Measurements from ENCODE around the gene BBC3. TPM values are rescaled to one million over a fixed set of nuclear protein-coding genes. Genes with fewer than 3 reads are reported as not detected.
"Not testable (repeated sequence)": the region's sequence is repeated elsewhere in the genome, so short reads cannot be mapped to it uniquely, and the experiment has no call there.

Gene BBC3, protein sequence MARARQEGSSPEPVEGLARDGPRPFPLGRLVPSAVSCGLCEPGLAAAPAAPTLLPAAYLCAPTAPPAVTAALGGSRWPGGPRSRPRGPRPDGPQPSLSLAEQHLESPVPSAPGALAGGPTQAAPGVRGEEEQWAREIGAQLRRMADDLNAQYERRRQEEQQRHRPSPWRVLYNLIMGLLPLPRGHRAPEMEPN
- total RNA-seq: 10 to 100 TPM in 1 of 7 donors, 1 to 10 TPM in 6; 5.4 to 13.2 (median 6.6) TPM
- 1 to 10 TPM in 1 of 2 donors, under 1 TPM in 1; 0.23 to 4.5 TPM for polyA plus RNA-seq
- long read RNA-seq, donor 1, partial matches to known transcripts: 0 of 1 reads
- long read RNA-seq, donor 1, other reads (novel, unspliced or antisense): 0 of 1 reads
- long read RNA-seq, donor 2, partial matches to known transcripts: 0 of 4 reads
- long read RNA-seq, donor 2, other reads (novel, unspliced or antisense): 0 of 4 reads
- long read RNA-seq, donor 3, transcript BBC3-206 (1 exons, 1,747 nt): major isoform, 6 of 19 reads
- long read RNA-seq, donor 3, partial matches to known transcripts: 5 of 19 reads
- long read RNA-seq, donor 3, other reads (novel, unspliced or antisense): 4 of 19 reads

GRCh38 chr19:47230921-47231214 is at the start of gene BBC3:
TSS of gene BBC3 (minus strand) at chr19:47231199. CDS start at chr19:47228431, 2,768 bp downstream.
- 0 to 1% (median 1%) methylated on average over 16 to 43 of the region's 43 CpGs for WGBS, 3 donors
- Histone ChIP-seq H3K36me3 (no peaks in the 10 kb centered on the region), H3K9me3 (no peaks in the 10 kb centered on the region), H3K4me1 (ENCODE audit: insufficient read depth) (peaks cover 12% of the 10 kb centered on the region), H3K27ac (peak within 1 kb of the TSS; percentile 82 to 96), H3K4me3 (peak within 1 kb of the TSS; percentile 77), H3K27me3 (no peaks in the 10 kb centered on the region)
- no peak for DNase-seq
- peak; percentile 62 for TF ChIP-seq POLR2A (IDR thresholded peaks at IDR 0.05)
- no peak for TF ChIP-seq EP300 (IDR thresholded peaks at IDR 0.05)
- intact Hi-C loops (cut with DNase I): no loop called here

- no peak overlapping the region for H3K27ac ChIP-seq
- no peaks in the 10 kb centered on the region for H3K27me3 ChIP-seq
- no peak for TF ChIP-seq EP300 (IDR thresholded peaks at IDR 0.05)
- TF ChIP-seq, protein P1, sequence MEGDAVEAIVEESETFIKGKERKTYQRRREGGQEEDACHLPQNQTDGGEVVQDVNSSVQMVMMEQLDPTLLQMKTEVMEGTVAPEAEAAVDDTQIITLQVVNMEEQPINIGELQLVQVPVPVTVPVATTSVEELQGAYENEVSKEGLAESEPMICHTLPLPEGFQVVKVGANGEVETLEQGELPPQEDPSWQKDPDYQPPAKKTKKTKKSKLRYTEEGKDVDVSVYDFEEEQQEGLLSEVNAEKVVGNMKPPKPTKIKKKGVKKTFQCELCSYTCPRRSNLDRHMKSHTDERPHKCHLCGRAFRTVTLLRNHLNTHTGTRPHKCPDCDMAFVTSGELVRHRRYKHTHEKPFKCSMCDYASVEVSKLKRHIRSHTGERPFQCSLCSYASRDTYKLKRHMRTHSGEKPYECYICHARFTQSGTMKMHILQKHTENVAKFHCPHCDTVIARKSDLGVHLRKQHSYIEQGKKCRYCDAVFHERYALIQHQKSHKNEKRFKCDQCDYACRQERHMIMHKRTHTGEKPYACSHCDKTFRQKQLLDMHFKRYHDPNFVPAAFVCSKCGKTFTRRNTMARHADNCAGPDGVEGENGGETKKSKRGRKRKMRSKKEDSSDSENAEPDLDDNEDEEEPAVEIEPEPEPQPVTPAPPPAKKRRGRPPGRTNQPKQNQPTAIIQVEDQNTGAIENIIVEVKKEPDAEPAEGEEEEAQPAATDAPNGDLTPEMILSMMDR (IDR thresholded peaks at IDR 0.05): no peak
- no peak for TF ChIP-seq POLR2A (IDR thresholded peaks at IDR 0.05)
- H3K9me3 ChIP-seq: no peaks in the 10 kb centered on the region
- 87 to 91% (median 87%) methylated on average over 13 of the region's 13 CpGs for WGBS, 3 donors
- DNase-seq: peak in 1 of 5 donors; percentile 43
- H3K4me1 ChIP-seq (ENCODE audit: insufficient read depth): peaks cover 5% of the 10 kb centered on the region
- no peaks in the 10 kb centered on the region for H3K36me3 ChIP-seq
- no peak overlapping the region for H3K4me3 ChIP-seq
- intact Hi-C loops (cut with DNase I): no loop called here
These were observed 49.3 kb upstream of the BBC3 start for GRCh38 chr19:47280183-47280797.

- H3K9me3 ChIP-seq; H3K4me3 ChIP-seq; intact Hi-C loops (cut with DNase I); H3K4me1 ChIP-seq (ENCODE audit: insufficient read depth); H3K27me3 ChIP-seq; H3K36me3 ChIP-seq; DNase-seq: not testable (repeated sequence)
- WGBS, 3 donors: 70 to 82% (median 82%) methylated on average over 3 of the region's 3 CpGs
- peak overlapping the region; percentile 83 to 88 for H3K27ac ChIP-seq
These were observed 45.5 kb upstream of the BBC3 start for GRCh38 chr19:47276513-47276912.

DNA sequence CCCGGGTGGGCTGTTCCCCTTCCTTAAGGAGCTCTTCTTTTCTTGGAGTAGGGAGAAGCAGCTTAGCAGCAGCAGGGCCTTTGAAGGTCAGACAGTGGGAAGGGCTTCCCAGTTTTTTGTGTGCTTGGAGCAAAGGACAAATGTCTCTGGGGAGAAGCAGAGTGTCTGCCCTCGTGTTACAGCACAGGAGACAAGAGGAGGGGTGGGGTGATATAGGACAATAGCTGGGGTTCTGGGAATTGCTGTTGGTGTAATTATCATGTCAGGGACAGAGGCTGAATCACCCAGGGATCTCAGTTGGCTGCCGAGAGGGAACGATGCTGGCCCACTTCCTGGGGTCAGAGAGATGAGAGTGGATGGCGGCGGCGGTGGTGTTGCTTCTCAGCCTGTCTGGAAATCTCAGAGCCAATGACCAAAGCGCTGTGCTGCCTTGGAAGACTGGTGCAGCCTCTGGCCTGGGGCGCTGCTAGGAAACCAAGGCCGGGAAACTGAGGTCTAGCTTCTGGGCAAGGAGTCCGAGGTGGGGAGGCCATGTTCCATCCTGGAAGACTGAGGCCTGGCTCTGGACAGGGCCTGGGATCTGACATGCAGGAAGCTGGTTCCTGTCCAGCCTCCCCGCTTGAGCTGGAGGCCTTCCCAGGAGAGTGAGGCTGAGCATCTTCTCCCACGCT is 44.9 kb upstream of the BBC3 start:
- DNase-seq: peak; percentile 62 to 81 (median 72)
- TF ChIP-seq POLR2A (IDR thresholded peaks at IDR 0.05) (no peak), EP300 (IDR thresholded peaks at IDR 0.05) (no peak)
- TF ChIP-seq, protein P1 (IDR thresholded peaks at IDR 0.05): no peak
- Histone ChIP-seq H3K4me3 (peak overlapping the region; percentile 48), H3K27me3 (no peaks in the 10 kb centered on the region), H3K36me3 (no peaks in the 10 kb centered on the region), H3K9me3 (no peaks in the 10 kb centered on the region), H3K27ac (peak overlapping the region; percentile 83 to 88), H3K4me1 (ENCODE audit: insufficient read depth) (peaks cover 7% of the 10 kb centered on the region)
- 21 to 23% (median 22%) methylated on average over 13 of the region's 13 CpGs for WGBS, 3 donors
- intact Hi-C loops (cut with DNase I): no loop called here

All from ovary (tissue), 10 donors.